ENCODE measurements around the gene CD180.

GRCh38 chr5:67196537-67197059, at the start of gene CD180:
- no peak for TF ChIP-seq CTCF (IDR thresholded peaks at IDR 0.05)
- TF ChIP-seq POLR2AphosphoS5 (IDR thresholded peaks at IDR 0.05) = peak in 1 of 3 donors; percentile 13
- TF ChIP-seq POLR2A (IDR thresholded peaks at IDR 0.05) = no peak

Measured in breast epithelium (tissue), 3 donors.